ENCODE measurements around the gene F2RL3. TPM values are rescaled to one million over a fixed set of nuclear protein-coding genes. Genes with fewer than 3 reads are reported as not detected.

The F2RL3 gene
- total RNA-seq, 1 donor: not detected

- TF ChIP-seq, protein P1, sequence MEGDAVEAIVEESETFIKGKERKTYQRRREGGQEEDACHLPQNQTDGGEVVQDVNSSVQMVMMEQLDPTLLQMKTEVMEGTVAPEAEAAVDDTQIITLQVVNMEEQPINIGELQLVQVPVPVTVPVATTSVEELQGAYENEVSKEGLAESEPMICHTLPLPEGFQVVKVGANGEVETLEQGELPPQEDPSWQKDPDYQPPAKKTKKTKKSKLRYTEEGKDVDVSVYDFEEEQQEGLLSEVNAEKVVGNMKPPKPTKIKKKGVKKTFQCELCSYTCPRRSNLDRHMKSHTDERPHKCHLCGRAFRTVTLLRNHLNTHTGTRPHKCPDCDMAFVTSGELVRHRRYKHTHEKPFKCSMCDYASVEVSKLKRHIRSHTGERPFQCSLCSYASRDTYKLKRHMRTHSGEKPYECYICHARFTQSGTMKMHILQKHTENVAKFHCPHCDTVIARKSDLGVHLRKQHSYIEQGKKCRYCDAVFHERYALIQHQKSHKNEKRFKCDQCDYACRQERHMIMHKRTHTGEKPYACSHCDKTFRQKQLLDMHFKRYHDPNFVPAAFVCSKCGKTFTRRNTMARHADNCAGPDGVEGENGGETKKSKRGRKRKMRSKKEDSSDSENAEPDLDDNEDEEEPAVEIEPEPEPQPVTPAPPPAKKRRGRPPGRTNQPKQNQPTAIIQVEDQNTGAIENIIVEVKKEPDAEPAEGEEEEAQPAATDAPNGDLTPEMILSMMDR (IDR thresholded peaks at IDR 0.05; ENCODE audit: insufficient read depth, low read length): no peak
- no peak overlapping the region for H3K4me3 ChIP-seq (ENCODE audit: low read depth, low read length)
- DNase-seq (ENCODE audit: low read depth): no peak
Measured at GRCh38 chr19:16917401-16917800, 28.6 kb downstream of the F2RL3 start.

DNA sequence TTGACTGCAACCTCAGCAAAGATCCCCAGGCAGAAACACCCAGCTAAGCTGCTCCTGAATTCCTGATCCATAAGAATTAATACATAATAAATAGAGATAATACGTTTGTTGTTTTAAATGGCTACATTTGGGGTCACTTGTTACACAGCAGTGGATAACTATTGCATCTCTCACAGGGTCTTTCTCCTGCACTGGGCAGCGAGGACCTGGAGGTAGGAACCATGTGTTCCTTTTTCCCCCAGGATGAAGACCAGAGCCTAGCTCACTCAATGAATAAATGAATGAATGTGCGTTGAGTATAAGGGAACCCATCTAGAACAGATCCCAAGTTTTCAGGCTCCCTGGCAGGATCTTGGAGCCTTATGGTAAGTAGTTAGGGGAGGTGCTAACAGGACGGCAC, 30.7 kb downstream of the F2RL3 start:
- no peak for DNase-seq (ENCODE audit: low read depth)
- H3K4me3 ChIP-seq (ENCODE audit: low read depth, low read length): no peak overlapping the region
- TF ChIP-seq, protein P1 (IDR thresholded peaks at IDR 0.05; ENCODE audit: insufficient read depth, low read length): no peak

- H3K4me3 ChIP-seq (ENCODE audit: low read depth, low read length): no peak overlapping the region
- TF ChIP-seq, protein P1 (IDR thresholded peaks at IDR 0.05; ENCODE audit: insufficient read depth, low read length): no peak
- peak; percentile 80 for DNase-seq (ENCODE audit: low read depth)
Measured at GRCh38 chr19:16920816-16921529, 32.2 kb downstream of the F2RL3 start.

DNA sequence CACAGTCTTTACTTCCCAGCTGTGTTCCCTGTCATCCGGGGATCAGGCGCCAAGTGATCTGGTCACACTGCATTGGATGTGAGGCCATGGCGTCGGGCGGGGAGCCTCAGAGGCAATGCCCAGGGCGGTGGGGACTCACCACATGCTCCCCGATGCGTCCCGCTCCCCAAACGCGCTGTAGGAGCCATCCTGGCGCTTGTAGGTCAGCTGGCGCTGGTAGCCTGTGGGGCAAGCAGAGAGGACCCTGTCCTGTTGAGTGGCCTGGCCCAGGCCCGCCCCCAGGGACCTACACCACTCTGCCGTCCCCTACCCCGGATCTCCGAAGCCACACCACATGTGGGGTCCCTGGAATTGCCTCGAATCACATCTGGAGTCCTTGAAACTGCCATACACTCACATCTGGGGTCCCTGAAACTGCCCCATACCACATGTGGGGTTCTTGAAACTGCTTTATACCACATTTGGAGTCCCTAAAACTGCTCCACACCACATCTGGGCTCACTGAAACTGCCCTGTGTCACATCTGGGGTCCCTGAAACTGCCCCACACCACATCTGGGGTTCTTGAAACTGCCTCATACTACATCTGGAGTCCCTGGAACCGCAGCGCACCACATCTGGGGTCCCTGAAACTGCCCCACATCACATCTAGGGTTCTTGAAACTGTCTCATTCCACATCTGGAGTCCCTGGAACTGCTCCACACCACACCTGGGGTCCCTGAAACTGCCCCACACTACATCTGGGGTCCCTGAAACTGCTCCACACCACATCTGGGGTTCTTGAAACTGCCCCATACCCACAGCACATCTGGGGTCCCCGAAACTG, 33.2 kb downstream of the F2RL3 start:
- DNase-seq (ENCODE audit: low read depth): no peak
- TF ChIP-seq, protein P1 (IDR thresholded peaks at IDR 0.05; ENCODE audit: insufficient read depth, low read length): no peak
- H3K4me3 ChIP-seq (ENCODE audit: low read depth, low read length): no peak overlapping the region

- no peak for DNase-seq (ENCODE audit: low read depth)
- H3K4me3 ChIP-seq (ENCODE audit: low read depth, low read length): no peak overlapping the region
- TF ChIP-seq, protein P1 (IDR thresholded peaks at IDR 0.05; ENCODE audit: insufficient read depth, low read length): no peak
Measured at GRCh38 chr19:16922592-16922934, 33.8 kb downstream of the F2RL3 start.

DNA sequence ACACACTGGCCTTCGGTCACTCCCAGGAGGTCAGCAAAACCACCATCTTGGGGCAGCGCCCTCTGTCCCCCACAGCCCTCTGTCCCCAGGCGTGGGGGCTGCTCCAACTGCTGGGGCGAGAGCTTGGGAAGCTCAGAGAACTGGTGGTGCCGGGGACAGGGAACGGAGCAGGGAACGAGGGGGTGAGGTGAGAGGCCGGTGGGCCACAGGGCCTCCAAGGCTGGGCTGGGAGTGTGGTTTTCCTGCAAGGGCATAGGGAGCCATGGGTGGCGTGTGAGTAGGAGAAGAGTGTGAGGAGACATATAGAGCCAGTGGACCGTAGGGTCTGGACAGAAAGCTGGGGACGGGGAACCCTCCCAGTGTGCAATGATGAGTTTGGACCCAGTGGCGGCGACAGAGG, 34.1 kb downstream of the F2RL3 start:
- DNase-seq (ENCODE audit: low read depth): no peak
- no peak overlapping the region for H3K4me3 ChIP-seq (ENCODE audit: low read depth, low read length)
- TF ChIP-seq, protein P1 (IDR thresholded peaks at IDR 0.05; ENCODE audit: insufficient read depth, low read length): no peak
